GM18873 (cell line): Measurements from ENCODE around the gene TUBB.

Experiments used
- ATAC-seq: cut with Tn5 transposase; IDR thresholded peaks from one replicate; pipeline ENCODE4 v1.9.1; 2021; ENCODE audit warnings: mild to moderate bottlenecking, moderate library complexity, moderate number of reproducible peaks; ENCODE audit not compliant: unreplicated experiment, low FRiP score

TUBB gene

DNA sequence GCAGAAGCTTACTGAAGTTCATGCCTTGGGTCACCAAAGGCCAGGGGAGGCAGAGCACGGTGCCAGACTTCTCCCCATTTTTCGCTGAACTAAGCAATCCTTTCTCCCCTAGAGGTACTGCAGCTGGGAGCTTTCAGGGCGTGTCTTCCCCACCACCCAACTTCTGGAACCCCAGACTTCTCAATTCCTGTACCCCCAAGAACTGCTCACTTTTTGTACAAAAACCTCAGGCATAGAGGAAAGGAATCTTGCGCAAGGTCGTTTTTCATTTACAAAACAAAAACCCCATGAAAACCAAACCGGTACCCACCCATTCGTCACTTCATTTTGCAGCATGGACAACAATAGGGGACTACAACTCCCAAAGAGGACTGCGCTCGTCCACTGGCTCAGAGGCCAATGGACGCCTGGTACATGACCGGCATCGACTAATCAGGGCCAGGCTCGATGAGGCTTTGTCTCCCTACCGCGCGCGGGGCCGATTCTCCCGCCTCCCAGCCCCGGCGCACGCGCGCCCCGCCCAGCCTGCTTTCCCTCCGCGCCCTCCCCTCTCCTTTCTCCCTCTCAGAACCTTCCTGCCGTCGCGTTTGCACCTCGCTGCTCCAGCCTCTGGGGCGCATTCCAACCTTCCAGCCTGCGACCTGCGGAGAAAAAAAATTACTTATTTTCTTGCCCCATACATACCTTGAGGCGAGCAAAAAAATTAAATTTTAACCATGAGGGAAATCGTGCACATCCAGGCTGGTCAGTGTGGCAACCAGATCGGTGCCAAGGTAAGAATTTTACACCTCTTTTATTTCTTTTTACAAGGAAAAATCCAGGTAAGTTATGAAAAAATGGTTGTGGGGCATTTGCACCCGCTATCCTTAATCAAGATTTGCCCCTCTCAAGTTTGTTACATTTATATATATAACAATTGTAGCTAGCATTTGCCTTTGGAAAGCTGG is at the start of gene TUBB:
TUBB (plus strand) TSS at position 562 of the 947 bp plus-strand sequence; CDS start at position 717, 155 bp downstream.
- peak; percentile 31 for ATAC-seq

GRCh38 chr6:30670760-30671527 is 49.2 kb upstream of the TUBB start:
- ATAC-seq: no peak

GRCh38 chr6:30672445-30673253 is 47.5 kb upstream of the TUBB start, which contains the start of gene DHX16:
DHX16 (minus strand) TSS chr6:30673006; CDS start chr6:30672841, 165 bp downstream.
- peak; percentile 65 for ATAC-seq

DNA sequence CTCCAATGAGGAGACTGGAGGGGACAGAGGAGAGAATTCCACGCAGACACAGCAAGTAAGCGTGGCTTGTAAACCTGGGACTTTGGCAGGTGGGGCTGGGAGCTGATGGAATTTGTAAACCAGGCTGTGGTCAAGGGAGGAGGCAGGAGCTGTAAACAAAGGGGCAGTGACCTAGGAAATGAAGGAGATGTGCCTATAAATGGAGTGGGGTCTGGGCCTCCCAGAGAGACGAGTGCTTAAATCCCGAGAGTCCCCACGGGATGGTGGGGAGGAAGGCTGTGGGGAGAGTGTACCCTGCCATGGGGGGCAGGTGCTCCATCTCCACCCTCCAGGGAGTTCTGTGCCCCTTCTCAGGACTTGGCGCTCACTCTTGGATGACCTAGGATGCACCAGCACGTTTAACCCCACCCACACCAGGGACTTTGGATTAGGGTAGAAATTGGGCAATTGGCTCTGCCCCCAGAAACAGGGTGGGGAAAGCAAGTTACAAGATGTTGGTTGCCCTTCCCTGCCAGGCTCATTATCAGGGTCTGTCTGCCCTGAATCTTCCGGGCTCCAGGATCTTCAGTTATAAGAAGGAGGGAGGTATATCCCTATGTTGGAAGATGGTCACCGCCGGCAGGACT is 43.4 kb upstream of the TUBB start:
- ATAC-seq: no peak

DNA sequence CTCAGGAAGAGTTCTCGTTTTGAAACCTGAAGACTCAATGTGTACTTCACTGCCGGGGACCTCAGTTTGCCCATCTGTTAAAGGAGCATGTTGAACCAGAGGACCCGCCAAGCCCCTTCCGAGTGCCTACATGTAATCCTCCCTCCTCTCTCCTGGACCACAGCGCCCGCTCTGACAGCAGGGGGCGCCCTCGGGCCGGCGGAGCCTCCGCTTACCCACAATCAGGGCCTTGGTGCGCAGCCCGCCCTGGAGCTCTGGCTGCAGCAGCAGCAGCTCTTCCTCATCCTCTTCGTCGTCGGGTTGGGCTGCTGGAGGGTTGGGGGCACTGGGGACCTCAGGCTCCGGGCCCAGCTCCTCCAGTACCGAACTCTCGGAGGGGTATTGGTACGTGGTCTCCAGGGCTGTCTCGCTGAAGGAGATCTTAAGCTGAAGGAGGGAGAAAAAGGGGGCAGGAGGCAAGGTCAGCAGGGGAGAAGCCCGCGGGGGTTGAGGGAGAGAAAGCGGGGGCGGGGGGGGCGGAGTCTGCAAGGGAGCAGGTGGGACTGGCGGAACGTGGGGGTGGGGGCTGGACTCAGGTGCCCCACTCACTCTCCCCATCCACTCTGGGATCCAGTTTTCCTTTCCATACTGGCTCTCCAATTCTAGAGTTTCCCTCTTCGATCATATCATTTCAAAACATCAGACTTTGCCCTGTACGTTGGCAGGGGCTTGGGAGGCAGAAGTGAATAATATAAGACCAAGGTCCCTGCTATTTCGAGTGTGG is 41.0 kb upstream of the TUBB start:
- no peak for ATAC-seq

- no peak for ATAC-seq
Measured at GRCh38 chr6:30679765-30680535, 40.2 kb upstream of the TUBB start.

- ATAC-seq: no peak
Measured at GRCh38 chr6:30681766-30682142, 38.4 kb upstream of the TUBB start.

DNA sequence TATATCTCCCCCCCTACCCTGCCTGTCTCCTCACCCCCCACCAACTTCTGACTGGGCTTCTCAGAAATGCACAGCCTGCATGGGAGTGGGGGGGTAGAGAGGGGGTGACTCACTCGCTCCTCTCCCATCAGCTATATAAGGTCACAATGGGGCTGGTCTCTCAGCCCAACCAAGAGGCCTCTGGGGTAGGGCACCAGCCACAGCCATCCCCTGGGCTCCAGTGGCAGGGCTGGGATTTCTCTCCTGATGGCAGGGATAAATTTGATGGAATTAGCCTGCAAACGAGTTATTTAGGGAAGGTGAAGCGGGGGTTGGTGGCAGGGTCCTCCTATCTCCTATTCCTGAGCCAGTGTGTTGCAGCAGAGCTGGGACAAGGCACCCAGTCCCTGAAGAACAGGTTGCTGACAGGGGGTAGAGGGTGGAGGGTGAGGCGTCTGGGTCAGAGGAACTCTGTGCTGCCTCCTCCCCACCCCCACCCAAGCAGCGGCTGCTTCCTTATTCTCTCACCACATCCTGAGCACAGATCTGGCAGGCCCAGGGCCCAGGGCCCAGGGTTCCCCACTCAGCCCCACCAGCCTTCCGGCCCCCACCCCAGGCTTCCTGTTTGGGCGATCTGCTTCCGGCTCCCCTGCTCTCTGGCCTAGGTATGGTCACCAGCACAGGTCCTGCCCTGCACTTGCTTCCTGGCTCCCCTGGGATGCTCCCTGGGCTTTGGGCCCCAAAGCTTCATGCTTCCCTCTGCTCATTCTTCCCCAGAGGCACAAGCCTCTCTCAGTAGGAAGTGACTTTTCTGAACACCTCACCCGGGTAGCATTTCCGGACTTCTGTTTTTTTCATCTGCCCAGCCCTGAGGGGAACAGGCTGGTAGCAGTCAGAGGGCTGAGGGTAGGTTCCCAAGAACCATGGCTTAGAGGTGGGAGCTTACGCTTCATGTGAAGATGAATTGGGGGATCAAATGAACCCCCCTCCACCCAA is 37.7 kb upstream of the TUBB start:
- ATAC-seq: peak; percentile 37

DNA sequence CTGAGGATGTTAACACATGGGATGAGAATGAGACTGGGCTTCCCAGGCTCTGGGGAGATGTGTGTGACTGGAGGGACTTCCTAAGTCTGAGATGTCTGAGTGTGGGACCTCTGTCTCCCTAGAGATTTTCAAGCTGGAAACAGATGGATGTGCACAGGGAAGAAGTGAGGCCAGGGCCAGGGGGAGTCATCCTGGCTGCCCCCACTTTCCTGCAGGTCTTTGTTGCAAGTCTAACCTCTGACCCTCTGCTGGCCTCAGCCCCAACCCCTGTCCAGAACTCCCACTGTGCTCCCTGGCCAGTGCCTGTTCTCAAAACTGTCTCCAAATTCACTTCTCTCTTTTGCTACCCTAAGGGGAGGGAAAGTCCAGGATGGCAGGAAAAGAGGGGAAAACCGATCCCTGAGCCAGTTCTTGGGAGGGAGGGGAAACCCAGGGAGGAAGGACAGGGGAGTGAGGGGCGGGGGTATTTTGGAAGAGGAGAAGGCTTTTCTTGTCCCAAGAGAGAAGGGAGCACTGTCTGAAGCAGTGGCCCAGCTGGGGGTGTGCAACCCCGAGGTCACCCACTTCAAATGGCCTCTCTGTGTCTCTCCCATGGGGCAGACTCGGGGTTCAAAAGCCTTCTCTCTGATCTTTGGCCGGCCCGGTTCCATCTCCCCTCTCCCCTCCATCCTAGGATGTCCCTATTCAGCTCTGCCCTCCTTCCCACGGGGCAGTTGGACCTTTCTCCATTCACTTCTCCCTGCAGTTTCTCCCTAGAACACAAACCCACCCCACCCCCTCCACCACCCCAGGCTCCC is 36.8 kb upstream of the TUBB start:
- ATAC-seq: no peak

- no peak for ATAC-seq
Measured at GRCh38 chr6:30683980-30684338, 36.2 kb upstream of the TUBB start.

DNA sequence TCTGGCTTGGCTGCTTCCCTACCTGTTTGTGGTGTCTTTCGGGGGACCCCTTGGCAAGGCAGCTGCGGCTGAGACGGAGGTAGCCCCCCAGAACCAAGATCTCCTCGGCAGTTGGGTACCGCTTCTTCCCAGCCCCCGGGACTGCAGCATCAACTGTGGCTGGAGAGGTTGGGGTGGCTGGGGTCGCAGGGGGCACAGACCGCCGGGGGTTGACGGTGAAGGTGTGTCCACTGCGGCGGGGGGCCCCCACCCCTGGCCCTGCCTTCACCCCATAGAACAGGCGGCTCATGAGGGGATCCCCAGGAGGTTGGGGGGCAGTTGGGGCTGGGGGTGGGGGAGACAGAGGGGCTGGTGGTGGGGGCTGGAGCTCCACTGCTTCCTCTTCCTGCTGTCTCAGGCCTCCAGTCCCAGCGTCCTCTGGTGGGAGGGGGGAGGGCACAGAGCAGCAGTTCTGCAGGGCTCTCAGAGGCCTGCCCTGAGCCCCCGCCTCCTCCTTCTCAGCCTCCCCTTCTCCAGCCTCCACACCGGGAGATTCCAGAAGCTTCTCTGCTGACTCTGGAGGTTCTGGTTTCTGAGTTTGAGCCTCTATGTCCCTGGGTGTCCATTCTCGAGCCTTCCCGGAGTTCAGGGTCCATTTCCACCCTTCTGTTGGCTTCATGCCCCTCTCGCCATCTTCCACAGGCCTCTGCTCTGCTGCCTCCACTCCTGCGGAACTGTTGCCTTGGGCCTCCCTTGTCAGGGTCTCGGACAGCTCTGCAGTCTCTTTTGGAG is 35.6 kb upstream of the TUBB start:
- ATAC-seq: no peak

- no peak for ATAC-seq
Measured at GRCh38 chr6:30685157-30686008, 34.8 kb upstream of the TUBB start.

DNA sequence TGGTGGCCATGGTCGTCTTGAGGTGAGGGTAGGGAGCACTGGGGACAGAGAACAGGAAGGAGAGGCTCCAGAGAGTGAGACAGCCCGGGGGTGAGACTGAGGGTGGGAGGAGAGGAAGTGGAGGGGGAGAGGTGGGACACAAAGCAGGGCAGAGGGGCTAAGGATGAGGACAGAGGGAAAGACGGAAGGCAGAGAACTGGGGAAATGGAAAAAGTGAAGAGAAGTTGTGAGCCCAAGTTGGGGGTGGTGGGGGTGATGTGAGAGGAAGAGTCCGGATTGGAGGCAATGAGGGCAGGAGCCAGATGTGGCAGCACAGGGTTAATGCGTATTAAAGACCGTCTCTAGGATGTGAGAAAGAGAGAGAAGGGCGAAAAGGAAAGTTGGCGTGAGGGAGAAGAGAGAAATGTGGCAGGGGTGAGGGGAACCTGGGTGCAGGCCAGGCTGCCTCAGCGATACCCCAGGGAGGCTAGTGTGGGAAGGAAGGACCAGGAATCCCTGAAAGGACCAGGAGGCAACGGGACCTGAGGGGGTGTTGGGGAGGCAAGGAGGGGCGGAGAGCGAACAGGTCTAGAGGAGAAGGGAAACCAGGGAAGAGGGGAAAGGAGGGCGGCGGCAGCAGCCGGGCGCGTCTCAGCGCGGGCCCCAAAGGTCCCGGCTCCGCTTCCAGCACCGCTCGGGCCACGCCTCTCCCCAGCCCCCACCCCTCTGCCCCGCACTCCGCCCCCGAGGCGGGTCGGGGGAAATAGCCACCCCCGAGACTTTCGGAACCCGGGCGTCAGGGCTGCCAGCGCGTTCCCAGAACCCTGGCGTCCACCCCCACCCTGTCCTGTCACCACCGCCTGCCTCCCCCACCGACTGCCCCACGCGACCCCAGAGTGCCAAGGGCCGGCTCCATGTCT is 33.9 kb upstream of the TUBB start, which contains the start of gene PPP1R18:
PPP1R18 (minus strand) TSS at position 637 of the 899 bp plus-strand sequence; CDS start at position 10, 627 bp downstream.
- no peak for ATAC-seq
